Calu3 (cell line): ENCODE results near the gene GLMN. TPM values are rescaled to one million over a fixed set of nuclear protein-coding genes. Genes with fewer than 3 reads are reported as not detected.

ENCODE experiments used
- BruUV-seq: library from RNA; stranded (reverse); fragments of 400-500 nt; replicated peaks from 2 replicates; lab custom pipeline; 2021; lab: Mats Ljungman, UMichigan
- CTCF ChIA-PET: fragments of 300-600 bp; sonication (Branson Sonifier 250); formaldehyde crosslinking; loops from one replicate; lab custom pipeline; 2022; ENCODE audit warnings: antibody characterized with exemption; lab: Charles Lee
- DNase-seq: peaks from one replicate; pipeline ENCODE4 v3.0.0; 2022
- H3K27ac Mint-ChIP-seq: one replicate; pipeline ENCODE4 v1.8.0; 2022; ENCODE audit warnings: mixed read lengths; ENCODE audit not compliant: unreplicated experiment
- H3K27me3 Mint-ChIP-seq: one replicate; pipeline ENCODE4 v1.8.0; 2022; ENCODE audit warnings: mixed read lengths; ENCODE audit not compliant: unreplicated experiment
- H3K36me3 Mint-ChIP-seq: one replicate; pipeline ENCODE4 v1.8.0; 2022; ENCODE audit warnings: mild to moderate bottlenecking, moderate library complexity, mixed read lengths; ENCODE audit not compliant: insufficient read depth, unreplicated experiment
- H3K4me1 Mint-ChIP-seq: one replicate; pipeline ENCODE4 v1.8.0; 2022; ENCODE audit warnings: mild to moderate bottlenecking, low read depth, mixed read lengths; ENCODE audit not compliant: unreplicated experiment
- H3K4me3 Mint-ChIP-seq: one replicate; pipeline ENCODE4 v1.8.0; 2022; ENCODE audit warnings: mild to moderate bottlenecking, low read depth, moderate library complexity, mixed read lengths; ENCODE audit not compliant: unreplicated experiment
- H3K9me3 Mint-ChIP-seq: one replicate; pipeline ENCODE4 v1.8.0; 2022; ENCODE audit warnings: low read depth, mixed read lengths; ENCODE audit not compliant: unreplicated experiment
- intact Hi-C: fragments of 100-400 bp; cut with micrococcal nuclease; formaldehyde crosslinking; loops from one replicate; pipeline ENCODE4 v1.10.0; 2022; ENCODE audit not compliant: unreplicated experiment
- total RNA-seq: library from RNA; stranded (reverse); gene quantifications from 2 replicates; pipeline ENCODE4 v1.2.3, GENCODE V29; 2022
- TF ChIP-seq, protein P1 (sequence below): fragments of 200-600 bp; IDR thresholded peaks from one replicate; pipeline ENCODE4 v1.8.0; 2022; ENCODE audit warnings: antibody characterized with exemption; ENCODE audit not compliant: unreplicated experiment

Gene GLMN
- total RNA-seq, 1 experiment from 2014 or later = 13.3 TPM

- no TSS peak for BruUV-seq
- Mint-ChIP-seq H3K27me3 (no peaks in the 10 kb centered on the region), H3K4me3 (no peak overlapping the region), H3K36me3 (no peaks in the 10 kb centered on the region), H3K9me3 (peaks cover under 1% of the 10 kb centered on the region), H3K4me1 (no peaks in the 10 kb centered on the region), H3K27ac (no peak overlapping the region)
- DNase-seq = no peak
- CTCF ChIA-PET = no interaction called here
- TF ChIP-seq, protein P1, sequence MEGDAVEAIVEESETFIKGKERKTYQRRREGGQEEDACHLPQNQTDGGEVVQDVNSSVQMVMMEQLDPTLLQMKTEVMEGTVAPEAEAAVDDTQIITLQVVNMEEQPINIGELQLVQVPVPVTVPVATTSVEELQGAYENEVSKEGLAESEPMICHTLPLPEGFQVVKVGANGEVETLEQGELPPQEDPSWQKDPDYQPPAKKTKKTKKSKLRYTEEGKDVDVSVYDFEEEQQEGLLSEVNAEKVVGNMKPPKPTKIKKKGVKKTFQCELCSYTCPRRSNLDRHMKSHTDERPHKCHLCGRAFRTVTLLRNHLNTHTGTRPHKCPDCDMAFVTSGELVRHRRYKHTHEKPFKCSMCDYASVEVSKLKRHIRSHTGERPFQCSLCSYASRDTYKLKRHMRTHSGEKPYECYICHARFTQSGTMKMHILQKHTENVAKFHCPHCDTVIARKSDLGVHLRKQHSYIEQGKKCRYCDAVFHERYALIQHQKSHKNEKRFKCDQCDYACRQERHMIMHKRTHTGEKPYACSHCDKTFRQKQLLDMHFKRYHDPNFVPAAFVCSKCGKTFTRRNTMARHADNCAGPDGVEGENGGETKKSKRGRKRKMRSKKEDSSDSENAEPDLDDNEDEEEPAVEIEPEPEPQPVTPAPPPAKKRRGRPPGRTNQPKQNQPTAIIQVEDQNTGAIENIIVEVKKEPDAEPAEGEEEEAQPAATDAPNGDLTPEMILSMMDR = no peak
- intact Hi-C loops = no loop called here
Measured at GRCh38 chr1:92210701-92211100, 88.1 kb downstream of the GLMN start.

GRCh38 chr1:92203105-92203504 lies 95.7 kb downstream of the GLMN start:
- H3K4me3 Mint-ChIP-seq = no peak overlapping the region
- TF ChIP-seq, protein P1 = no peak
- intact Hi-C loops = no loop called here
- no peaks in the 10 kb centered on the region for H3K27me3 Mint-ChIP-seq
- no peaks in the 10 kb centered on the region for H3K4me1 Mint-ChIP-seq
- CTCF ChIA-PET = no interaction called here
- no peak overlapping the region for H3K27ac Mint-ChIP-seq
- DNase-seq = no peak
- BruUV-seq = no TSS peak
- H3K9me3 Mint-ChIP-seq = no peaks in the 10 kb centered on the region
- no peaks in the 10 kb centered on the region for H3K36me3 Mint-ChIP-seq

GRCh38 chr1:92201973-92202372 lies 96.8 kb downstream of the GLMN start:
- intact Hi-C loops = no loop called here
- H3K36me3 Mint-ChIP-seq = no peaks in the 10 kb centered on the region
- H3K9me3 Mint-ChIP-seq = no peaks in the 10 kb centered on the region
- H3K4me1 Mint-ChIP-seq = no peaks in the 10 kb centered on the region
- CTCF ChIA-PET = interaction anchor here (0.6 kb wide), 1 partner anchor 123 kb away, joined by 3 read pairs; no protein-coding TSS in a partner anchor
- TF ChIP-seq, protein P1 = no peak
- H3K4me3 Mint-ChIP-seq = no peak overlapping the region
- H3K27ac Mint-ChIP-seq = no peak overlapping the region
- no peaks in the 10 kb centered on the region for H3K27me3 Mint-ChIP-seq
- DNase-seq = no peak
- BruUV-seq = no TSS peak

Other genes starting within 250 kb of the GLMN start
- gene SETSIP, start 223.6 kb downstream of the GLMN start, total RNA-seq = not detected in 2 replicates
- gene BTBD8, start 218.6 kb downstream of the GLMN start, total RNA-seq = 3.8 and 4.0 TPM in 2 replicates
- not detected in 2 replicates for gene C1orf146, start 81.1 kb downstream of the GLMN start, total RNA-seq
- 21.6 and 22.5 TPM in 2 replicates for gene RPAP2, start 72 bp upstream of the GLMN start, total RNA-seq
- 0.31 and 0.47 TPM in 2 replicates for gene GFI1, start 187.9 kb upstream of the GLMN start, total RNA-seq